Renal cortex interstitium (tissue), 11 donors: ENCODE data around the gene FBXO30. TPM values are rescaled to one million over a fixed set of nuclear protein-coding genes. Genes with fewer than 3 reads are reported as not detected.

ENCODE experiments used
- DNase-seq, 11 donors: peaks; one replicate each; pipeline ENCODE4 v3.0.0-alpha.2; 2013; ENCODE audit warnings: low read depth in 9 of 11, low spot score in 4 of 11; ENCODE audit errors: extremely low read depth in 1 of 11
- polyA plus RNA-seq, 3 donors: library from polyadenylated mRNA; unstranded; fragments of 120-200 nt; gene quantifications; one replicate each; pipeline ENCODE4 v1.2.1, GENCODE V29; 2013; ENCODE audit not compliant: insufficient read length in 3 of 3

FBXO30 gene
- polyA plus RNA-seq, 3 donors, result 11.0 to 12.1 (median 11.3) TPM

DNA sequence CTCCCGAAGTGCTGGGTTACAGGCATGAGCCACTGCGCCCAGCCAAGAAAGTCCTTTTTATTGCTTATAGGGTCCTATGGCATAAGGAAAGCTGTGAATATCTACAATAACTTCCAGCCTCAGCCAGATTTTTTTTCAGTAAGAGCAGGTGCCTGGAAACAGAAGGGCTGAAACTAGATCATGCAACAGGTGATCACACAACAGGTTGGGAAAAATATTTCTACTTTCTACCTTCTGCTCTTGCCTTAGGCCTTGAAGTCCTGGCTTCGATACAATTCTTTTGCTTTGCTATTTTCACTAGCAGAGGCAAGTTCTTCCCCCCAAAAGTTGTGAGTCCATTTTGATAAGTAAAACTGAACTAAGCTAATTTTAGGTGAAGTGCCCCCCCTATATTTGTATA lies 9.7 kb upstream of the FBXO30 start:
- DNase-seq, result no peak

DNA sequence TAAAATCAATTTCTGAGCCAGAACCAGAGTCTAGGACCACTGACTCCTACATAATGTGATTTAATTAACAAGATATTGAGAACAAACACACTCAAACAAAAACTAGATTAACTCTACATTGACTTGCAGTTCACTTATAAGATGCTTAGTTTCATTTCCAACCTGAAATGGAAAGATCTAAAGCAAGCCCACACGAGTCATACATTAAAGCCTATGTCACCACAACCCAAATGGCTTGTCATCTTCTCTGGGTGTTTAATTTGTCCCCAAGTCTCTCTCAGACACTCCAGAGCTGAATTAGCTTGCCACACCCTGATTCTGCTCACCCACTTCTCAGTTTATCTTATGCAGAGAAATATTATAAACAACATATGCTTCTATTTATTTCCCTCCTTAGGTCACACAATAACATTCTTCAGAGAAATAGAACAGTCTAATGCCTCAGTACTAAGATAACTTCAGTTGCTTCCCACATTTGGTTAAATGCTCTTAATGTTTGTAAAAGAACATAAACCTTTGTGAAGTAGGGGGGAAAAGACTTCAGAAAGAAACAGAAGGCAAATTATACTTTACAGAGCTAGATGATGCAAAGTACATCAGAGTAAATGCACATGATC lies 8.8 kb upstream of the FBXO30 start:
- DNase-seq, result no peak

DNA sequence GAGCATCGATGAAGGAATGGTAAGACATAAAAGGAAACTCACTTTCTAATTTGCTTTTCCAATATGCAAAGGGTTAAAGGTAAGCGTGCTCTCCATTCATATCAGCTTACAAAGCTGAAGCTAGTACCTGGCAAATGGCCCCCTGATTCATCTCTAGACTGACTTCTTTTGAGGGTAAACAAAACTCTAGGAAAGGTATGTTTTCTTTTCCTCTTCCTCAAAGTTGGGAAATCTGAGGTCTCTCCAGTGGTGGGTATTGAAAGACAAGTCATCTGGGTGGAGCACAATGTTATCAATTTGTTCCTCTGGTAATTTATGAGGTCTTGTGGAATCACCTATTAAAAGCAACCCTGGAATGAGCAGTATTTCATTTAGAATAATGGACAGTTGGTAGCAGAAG lies 7.9 kb upstream of the FBXO30 start:
- DNase-seq, result no peak

DNA sequence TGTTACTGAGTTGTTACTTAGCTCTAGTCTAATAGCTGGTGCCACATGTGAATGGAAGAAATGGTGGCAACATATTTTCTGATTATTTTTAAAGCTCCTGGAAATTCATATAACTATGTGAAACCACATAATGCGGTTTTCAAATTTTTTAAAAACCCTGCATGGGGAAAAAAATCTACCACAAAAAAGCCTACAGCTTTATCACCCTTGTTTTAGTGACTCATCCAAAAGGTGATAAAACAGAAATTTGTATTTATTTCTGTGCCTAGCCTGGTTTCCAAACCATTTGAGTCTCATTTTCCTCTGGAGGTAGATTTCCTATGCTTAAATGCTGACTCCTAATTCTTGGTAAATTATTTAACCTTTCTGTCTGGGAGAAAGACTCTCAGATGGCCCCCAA lies 5.4 kb upstream of the FBXO30 start:
- no peak for DNase-seq

DNA sequence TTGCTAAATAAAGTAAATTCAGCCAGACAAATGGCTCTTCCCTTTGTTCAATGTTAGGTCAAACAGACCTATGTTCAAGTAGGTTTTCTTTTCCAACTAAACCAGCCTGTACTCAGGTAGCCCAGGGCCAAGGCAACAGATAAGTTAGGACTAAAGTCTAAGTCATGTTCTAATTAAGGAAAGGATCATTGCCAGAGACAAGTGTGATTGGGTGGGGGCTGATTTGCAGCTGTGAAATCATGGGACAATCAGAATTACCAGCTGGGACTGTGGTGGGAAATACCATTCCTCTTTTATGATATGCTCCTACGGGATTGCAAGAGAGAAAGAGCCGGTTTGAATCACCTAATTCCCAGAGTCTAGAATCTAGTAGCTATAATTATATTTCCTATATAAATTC lies 4.2 kb upstream of the FBXO30 start:
- DNase-seq, result no peak

DNA sequence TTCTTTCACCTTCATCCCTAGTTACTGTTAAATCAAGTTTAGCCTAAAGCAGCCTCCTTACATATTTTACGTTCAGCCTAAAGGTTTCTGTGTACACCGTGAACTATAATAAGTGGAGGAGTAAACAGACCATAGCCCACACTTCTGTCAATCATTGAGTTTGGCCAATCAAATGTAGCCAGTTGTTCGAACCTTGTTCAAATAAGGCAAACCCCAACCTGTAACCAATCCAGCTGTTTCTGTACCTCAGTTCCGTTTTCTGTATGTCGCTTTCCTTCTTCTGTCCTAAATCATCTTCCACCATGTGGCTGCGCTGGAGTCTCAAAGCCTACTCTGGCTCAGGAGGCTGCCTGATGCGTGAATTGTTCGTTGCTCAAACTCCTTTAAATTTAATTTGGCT lies 1.8 kb upstream of the FBXO30 start:
- DNase-seq, result no peak

DNA sequence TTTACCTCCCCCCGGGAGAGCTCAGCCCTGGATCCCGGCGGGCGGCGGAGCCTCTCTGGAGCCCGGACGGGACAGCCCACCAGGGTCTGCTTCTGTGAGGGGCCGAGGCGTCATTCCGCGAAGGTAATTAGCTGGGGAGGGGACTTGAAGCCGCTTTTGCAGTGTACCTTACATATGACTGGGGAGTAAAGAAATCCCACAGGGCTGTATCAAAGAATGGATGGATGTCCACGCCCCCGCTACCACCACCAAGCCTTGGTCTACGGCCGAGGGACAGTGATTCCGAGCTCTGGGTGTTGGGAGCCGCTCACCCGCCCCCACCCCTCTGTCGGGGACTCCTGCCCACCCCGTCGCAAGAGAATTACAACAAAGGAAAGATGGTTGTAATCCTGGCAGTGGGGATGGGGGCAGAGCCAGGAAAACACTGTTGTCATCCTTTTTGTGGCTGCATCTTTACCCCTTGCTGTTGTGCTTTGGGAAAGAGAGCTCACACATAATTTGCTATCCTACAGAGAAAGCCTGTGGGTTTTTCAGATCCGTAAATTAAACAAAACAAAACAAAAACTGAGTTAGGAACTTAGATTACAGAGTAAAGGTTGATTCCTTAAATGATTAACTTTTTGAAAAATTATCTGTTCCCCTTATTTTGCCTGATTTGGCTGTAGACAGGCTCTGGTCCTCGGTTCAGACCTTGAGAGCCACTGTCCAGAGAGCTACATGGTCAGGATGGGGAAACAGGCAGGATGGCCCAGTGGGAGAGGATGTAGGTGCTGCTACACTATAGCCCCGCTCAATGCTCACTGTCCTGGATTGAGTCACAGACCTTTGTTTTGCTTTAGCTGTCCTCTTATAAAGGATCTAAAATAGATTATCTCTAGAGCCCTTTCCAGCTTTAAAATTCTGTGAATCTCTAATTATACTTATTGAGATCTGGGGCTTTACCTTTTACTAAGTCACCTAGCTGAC lies 997 bp upstream of the FBXO30 start:
- peak in 9 of 11 donors; percentile 9 to 47 (median 26) for DNase-seq

DNA sequence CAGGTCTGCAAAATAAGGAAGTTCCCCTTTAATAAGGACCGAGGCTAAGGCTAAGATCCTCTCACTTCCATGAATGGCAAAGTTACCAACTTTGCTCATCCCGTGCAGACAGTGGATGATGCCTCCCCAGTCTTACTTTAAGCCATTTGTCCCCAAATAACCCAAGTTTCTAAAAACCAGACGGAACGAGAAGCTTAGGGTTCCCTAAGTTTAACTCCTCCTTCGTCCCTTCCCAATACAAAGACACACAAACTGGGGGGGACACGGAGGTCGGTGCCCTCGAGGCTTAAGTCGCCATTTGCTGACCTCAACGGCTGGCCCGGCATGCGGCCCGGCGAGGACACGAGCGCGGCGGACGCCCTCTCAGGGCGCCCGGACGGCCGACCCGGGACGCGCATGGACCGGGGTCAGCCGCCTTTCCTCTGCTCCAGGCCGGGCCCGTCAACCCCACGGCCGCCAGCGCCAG lies 527 bp downstream of the FBXO30 start:
- peak; percentile 26 to 65 (median 39) for DNase-seq

DNA sequence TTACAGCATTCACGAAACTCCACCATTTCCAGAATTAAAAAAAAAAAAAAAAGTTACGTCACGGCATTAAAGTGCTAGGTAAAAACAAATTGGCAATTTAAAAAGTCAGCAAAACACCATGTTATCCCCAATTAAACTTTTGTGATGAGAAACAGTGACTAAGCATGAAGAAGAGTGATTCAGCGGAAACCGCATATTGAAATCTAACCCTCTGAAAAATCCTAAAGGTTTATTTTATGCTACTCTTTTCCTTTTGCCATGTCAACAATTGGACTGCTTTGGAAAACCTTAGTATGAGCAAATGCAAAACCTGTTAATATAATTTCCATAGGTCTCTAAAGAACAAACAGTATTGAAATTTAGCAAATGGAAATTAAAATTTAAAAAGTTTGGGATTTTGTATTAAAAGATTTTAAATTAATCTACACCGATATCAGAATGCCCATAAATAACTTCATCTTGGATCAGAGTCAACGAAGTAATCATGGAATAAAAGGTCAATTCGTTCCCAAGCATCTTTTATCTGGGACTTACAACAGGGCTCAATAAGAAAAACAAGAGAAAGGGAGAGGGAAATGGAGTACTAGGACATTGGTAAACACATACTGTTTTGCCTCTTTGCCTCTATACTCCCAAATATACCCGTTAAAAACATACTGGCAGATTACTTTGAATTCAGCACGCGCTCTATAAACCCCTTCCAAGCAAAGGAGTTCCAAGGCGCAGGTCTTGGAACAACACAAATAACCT lies 1.1 kb downstream of the FBXO30 start:
- DNase-seq, result peak in 8 of 11 donors; percentile 16 to 41 (median 24)

DNA sequence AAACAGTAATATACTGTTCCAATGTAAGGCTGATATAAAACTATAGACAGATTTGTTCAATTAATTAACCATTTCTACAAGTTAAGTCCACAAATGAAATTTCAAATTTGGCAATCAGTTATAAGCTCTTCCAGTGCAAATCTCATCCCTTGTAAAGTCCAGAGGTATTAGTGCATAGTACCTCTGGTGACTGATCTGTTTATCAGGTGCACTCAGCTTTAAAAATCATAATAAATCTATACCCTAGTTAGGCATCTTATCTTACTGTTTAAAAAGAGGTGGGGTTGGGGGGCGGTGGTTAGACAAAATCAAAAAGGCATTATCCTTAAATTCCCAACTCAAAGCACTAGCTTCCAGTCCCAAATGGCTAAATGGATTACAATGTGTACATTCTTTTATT lies 2.9 kb downstream of the FBXO30 start:
- no peak for DNase-seq

DNA sequence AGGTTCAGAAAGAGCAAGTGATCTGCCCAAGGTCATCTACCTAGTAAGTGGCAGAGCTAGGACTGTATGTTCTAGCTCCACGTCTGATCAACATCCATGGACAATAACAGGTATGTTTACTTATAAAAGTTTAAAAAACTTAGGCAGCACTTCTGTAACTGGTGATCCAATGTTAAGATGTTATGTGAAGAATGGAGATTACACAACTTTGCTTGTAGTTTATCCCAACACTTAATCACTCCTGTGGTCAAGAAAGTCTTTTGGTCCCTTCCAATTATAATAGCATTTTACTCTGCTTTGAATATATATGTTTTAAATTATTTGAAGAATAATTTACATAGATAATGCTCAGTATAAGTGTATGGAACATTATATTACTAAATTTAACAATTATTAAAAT lies 4.8 kb downstream of the FBXO30 start:
- DNase-seq, result no peak

DNA sequence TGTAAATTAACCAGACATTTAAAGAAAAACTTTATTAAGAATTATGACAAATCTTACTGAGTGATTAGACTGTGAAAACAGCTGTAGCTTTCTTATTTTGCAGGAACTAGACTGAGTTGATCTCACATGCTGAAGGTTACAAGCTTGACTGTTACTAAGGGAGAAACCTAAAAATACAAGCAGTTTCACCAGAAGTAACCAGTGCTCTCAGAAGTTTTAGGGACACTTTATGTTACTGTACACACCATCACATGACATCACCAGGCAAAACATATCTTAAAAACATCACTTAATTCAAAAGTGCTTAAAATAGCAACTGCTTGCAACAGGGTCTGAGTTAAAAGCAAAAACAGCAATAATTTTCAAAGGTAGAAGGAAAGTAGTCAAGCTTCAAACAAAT lies 5.4 kb downstream of the FBXO30 start:
- DNase-seq, result no peak

DNA sequence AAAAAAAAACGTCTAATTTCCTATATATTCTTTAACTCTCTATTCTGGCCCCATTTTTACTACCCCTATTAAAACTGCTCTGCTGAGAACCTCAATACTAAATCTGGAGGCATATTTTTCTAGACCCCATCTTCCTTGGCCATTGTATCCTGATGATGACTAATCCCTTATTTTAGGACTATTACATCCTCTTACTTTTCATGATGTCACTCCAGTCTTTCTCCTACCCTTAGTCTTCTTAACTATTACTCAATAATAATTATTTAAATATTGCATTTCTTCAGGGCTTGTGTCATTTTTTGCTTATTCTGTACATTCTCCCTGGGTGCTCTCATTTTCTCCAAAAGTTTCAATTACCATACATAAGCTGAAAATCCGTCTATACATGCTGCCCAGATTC lies 6.4 kb downstream of the FBXO30 start:
- no peak for DNase-seq

DNA sequence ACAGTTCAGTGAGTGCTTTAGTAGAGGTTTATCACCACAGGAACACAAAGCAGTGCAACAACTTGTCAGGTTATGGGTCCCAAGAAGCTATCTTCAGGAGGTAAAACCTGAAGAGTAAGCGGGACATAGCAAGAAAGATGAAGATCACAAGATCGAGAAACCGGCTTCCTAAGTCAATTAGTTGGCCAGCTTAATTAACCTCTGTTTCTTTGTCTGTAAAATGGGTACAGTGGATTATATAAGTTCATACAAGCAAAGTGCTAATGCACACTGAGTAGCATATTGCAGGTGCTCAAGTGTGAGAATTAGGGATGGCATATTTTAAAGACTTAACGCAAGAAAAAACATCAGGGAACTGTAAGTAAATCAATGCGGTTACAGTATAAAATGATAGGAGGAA lies 12.5 kb downstream of the FBXO30 start:
- no peak for DNase-seq

DNA sequence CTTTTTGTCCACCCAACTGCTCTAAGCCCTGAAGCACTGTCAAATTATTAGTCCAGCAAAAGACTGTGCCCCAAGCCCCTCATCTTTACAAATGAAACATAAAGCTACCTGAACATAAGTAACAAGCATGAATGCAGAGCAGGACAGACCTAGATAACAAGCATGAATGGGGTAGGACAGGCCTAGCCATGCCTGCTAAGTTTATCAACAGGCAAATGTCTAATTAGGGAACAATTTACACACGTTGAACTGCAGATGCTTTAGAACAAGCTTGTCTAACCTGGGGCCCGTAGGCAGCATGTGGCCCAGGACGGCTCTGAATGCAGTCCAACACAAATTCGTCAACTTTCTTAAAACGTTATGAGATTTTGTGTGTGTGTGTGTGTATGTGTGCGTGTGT lies 13.6 kb downstream of the FBXO30 start:
- DNase-seq, result no peak

DNA sequence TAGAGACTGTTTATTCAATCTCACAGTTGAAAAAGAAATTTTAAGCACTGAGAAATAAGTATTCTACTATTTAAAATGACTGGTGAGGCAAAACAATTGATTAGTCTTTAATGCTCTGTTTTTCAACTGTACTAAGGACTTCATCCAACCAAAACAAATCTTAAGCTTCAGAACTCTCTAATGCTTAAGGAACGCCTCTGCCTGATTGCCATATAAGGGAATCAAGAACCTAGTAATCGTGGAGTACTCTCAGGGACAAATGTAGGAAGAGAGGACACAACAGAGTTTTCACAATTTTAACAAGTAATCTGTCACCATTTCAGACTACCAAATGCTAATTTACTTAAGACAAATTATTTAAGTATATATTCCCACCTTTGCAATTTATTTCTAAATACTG lies 16.1 kb downstream of the FBXO30 start:
- no peak for DNase-seq

DNA sequence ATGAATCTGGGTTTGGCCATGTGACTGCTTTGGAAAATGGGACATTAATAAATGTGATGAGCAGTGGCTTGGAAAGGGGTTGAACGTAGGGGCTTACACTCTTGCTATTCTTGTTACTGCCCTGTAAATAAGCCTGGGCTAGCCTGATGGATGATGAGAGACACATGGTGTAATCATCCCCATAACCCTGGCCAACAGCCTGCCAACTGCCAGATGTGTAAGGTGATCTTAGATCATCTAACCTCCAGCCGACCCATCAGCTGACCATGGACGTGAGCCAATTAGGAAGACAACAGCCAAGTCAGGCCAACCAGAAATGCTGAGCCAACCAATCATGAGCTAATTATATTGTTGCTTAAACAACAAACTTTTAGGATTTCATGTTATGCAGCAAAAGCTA lies 25.2 kb downstream of the FBXO30 start:
- no peak for DNase-seq

DNA sequence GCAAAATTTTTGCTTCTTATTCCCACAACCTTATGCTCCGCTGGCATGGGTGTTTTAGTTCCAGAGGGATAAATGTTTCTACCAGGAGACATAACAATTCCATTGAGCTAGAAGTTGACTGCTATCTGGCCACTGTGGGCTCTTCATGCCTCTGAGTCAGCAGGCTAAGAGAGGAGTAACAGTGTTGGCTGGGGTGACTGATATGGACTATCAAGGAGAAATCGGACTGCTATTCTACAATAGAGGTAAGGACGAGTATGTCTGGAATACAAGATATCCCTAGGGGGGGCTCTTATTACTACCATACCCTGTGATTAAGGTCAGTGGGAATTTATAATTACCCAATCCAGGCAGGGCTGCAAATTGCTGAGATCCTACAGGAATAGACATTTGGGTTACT lies 26.9 kb downstream of the FBXO30 start:
- no peak for DNase-seq

DNA sequence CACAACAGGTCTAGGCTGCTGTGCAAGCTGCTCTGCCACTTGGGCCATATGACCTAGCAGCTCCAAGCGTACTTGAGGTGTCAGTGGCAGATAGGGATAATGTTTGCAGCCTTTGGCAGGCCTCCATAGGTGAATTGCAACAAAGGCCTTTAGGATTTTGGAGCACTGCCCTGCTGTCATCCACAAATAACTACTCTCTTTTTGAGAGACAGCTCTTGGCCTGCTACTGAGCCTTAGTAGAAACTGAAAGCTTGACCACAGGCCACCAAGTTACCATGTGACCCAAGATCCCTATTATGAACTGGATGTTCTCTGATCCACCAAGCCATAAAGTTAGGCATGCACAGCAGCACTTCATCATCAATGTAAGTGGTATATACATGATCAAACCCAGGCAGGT lies 29.9 kb downstream of the FBXO30 start:
- DNase-seq, result no peak

DNA sequence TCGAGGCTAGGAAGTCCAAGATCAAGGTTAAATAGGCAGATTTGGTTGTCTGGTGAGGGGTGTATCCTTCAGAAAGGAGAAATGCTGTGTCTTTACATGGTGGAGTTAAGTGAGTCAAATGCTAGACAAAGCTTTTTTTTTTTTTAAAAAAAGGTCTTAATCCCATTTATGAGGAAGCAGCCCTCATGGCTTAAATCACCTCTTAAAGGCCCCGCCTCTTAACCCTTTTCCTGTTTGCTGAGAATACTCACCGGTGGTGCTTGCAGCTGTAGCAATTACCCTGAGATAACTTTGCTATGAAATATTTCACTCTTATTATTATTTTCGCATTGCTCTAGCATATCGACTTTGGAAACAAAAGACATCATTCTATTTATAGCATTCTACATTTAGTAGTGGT lies 30.8 kb downstream of the FBXO30 start:
- DNase-seq, result no peak
